Keratinocyte (primary cell): ENCODE results near the gene TTF1. TPM values are rescaled to one million over a fixed set of nuclear protein-coding genes. Genes with fewer than 3 reads are reported as not detected.
A peak's percentile ranks its signal among the peaks of the same experiment; 100 is the strongest.

Experiments used
- DNase-seq: peaks from one replicate; pipeline ENCODE4 v3.0.0-alpha.2; 2011; ENCODE audit warnings: low read depth, missing footprints, low spot score
- FAIRE-seq: peaks from 2 replicates; lab custom pipeline; 2011; peaks lifted over from hg19 to GRCh38; lab: Jason Lieb, UNC
- H2AFZ ChIP-seq: 2 replicates; pipeline ENCODE4 v1.6.0; 2012; ENCODE audit warnings: low read length, control low read depth, inconsistent platforms; ENCODE audit not compliant: control insufficient read depth
- H3K27ac ChIP-seq: 2 replicates; pipeline ENCODE4 v1.5.1; 2011; ENCODE audit warnings: low read length; ENCODE audit not compliant: control insufficient read depth, insufficient read depth
- H3K27me3 ChIP-seq: 3 replicates; pipeline ENCODE4 v1.6.0; 2011; ENCODE audit warnings: low read length; ENCODE audit not compliant: control insufficient read depth, insufficient read depth; ENCODE audit errors: extremely low read depth
- H3K36me3 ChIP-seq, 2 experiments: 2 replicates in 1 of 2; 3 replicates in 1 of 2; pipeline ENCODE4 v1.5.1; 2011; ENCODE audit warnings: low read length in 2 of 2, mild to moderate bottlenecking in 1 of 2; ENCODE audit not compliant: control insufficient read depth in 2 of 2, insufficient read depth in 2 of 2; ENCODE audit errors: extremely low read depth in 1 of 2
- H3K4me1 ChIP-seq: 3 replicates; pipeline ENCODE4 v1.5.1; 2011; ENCODE audit warnings: low read length; ENCODE audit not compliant: control insufficient read depth, insufficient read depth; ENCODE audit errors: extremely low read depth
- H3K4me2 ChIP-seq: 3 replicates; pipeline ENCODE4 v1.6.0; 2011; ENCODE audit warnings: low read depth, low read length; ENCODE audit not compliant: control insufficient read depth, insufficient read depth; ENCODE audit errors: extremely low read depth
- H3K4me3 ChIP-seq, 3 experiments: fragments of 200-600 bp in 1 of 3; sonication (generic) in 1 of 3; 2 replicates in 2 of 3; 3 replicates in 1 of 3; pipeline ENCODE4 v1.5.1; 2011 to 2016; ENCODE audit warnings: low read length in 3 of 3, mild to moderate bottlenecking in 3 of 3, control low read depth in 2 of 3, inconsistent platforms in 1 of 3, low read depth in 1 of 3, mixed read lengths in 1 of 3, mixed run types in 1 of 3, moderate library complexity in 1 of 3; ENCODE audit not compliant: control insufficient read depth in 2 of 3, insufficient read depth in 2 of 3; ENCODE audit errors: extremely low read depth in 1 of 3
- H3K79me2 ChIP-seq: 2 replicates; pipeline ENCODE4 v1.6.0; 2012; ENCODE audit warnings: low read length; ENCODE audit not compliant: control insufficient read depth, insufficient read depth
- H3K9ac ChIP-seq: 3 replicates; pipeline ENCODE4 v1.6.0; 2011; ENCODE audit warnings: low read length; ENCODE audit not compliant: control insufficient read depth, insufficient read depth; ENCODE audit errors: extremely low read depth
- H3K9me1 ChIP-seq: 3 replicates; pipeline ENCODE4 v1.6.0; 2011; ENCODE audit warnings: low read length; ENCODE audit not compliant: control insufficient read depth, insufficient read depth; ENCODE audit errors: extremely low read depth
- H3K9me3 ChIP-seq: 2 replicates; pipeline ENCODE4 v1.5.1; 2012; ENCODE audit warnings: low read depth, low read length; ENCODE audit not compliant: control insufficient read depth
- H4K20me1 ChIP-seq: 3 replicates; pipeline ENCODE4 v1.6.0; 2011; ENCODE audit warnings: low read length; ENCODE audit not compliant: control insufficient read depth, insufficient read depth; ENCODE audit errors: extremely low read depth
- EZH2 ChIP-seq: IDR thresholded peaks from one replicate; pipeline ENCODE4 v1.6.1; 2012; ENCODE audit warnings: inconsistent platforms, mild to moderate bottlenecking, low read length, moderate library complexity
- dilution Hi-C: fragments of 300-500 bp; cut with MboI; formaldehyde crosslinking; loops from one replicate; pipeline ENCODE4 v1.7.0; 2020; ENCODE audit warnings: low sequenced_read_pairs; ENCODE audit not compliant: extremely low pct_ligation_motif_present
- polyA plus RNA-seq, 5 experiments: library from polyadenylated mRNA; depleted of rRNA in 3 of 5; stranded (reverse) in 3 of 5; stranded (forward) in 1 of 5; unstranded in 1 of 5; fragments of >200 nt; gene quantifications; 1 replicate in 1 of 5; 2 replicates in 3 of 5; 3 replicates in 1 of 5; pipeline versions ENCODE4 v1.2.1 to v1.2.3, GENCODE V29; 2011 to 2012; ENCODE audit warnings: missing spikeins in 2 of 5, low read depth in 1 of 5, low replicate concordance in 1 of 5
- TF ChIP-seq, protein P1 (sequence below), 3 experiments: IDR thresholded peaks in 1 of 3; conservative IDR thresholded peaks in 1 of 3; optimal IDR thresholded peaks in 1 of 3; 2 replicates in 2 of 3; 3 replicates in 1 of 3; pipeline versions ENCODE3 to v1.5.1; 2011; ENCODE audit warnings: low read length in 3 of 3, mild to moderate bottlenecking in 3 of 3, moderate library complexity in 2 of 3, control low read depth in 1 of 3, inconsistent platforms in 1 of 3; ENCODE audit not compliant: insufficient read depth in 2 of 3; ENCODE audit errors: extremely low read depth in 1 of 3

The TTF1 gene
- polyA plus RNA-seq, 1 donor (not counting 4 experiments of a cell fraction or from before 2014, with no cell fraction given), result 7.2 TPM

DNA sequence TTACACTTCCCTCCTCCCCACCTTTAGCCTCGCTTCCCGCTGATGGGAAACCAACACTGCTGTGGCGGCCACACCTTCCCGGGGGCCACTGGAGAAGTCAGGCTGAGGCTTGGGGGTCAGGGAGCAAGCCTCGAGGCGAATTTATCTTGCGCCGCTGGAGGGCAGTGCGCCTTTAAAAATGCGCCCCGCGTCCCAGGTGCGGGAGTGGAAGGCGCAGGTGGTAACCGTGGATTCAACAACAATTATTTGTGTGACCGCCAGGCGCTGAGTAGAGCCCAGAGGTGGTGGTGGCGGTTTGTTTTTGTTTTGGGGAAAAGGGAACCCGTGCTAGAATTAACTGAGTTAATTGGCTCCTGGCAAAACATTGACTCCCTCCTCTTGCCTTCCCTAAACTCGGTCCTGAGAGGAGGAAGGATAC is 4.5 kb upstream of the TTF1 start:
- Histone ChIP-seq H3K79me2 (no peaks in the 10 kb centered on the region), H4K20me1 (no peaks in the 10 kb centered on the region), H3K4me2 (peak overlapping the region; percentile 81), H3K27ac (no peak overlapping the region), H3K9me3 (no peaks in the 10 kb centered on the region), H3K36me3 (no peaks in the 10 kb centered on the region), H3K9me1 (no peaks in the 10 kb centered on the region), H3K9ac (no peak overlapping the region), H3K4me3 (peak overlapping the region in 2 of 3 experiments; percentile 20 to 62), H2AFZ (no peak overlapping the region), H3K4me1 (peaks cover 17% of the 10 kb centered on the region), H3K27me3 (peaks cover 44% of the 10 kb centered on the region)
- TF ChIP-seq, protein P1, sequence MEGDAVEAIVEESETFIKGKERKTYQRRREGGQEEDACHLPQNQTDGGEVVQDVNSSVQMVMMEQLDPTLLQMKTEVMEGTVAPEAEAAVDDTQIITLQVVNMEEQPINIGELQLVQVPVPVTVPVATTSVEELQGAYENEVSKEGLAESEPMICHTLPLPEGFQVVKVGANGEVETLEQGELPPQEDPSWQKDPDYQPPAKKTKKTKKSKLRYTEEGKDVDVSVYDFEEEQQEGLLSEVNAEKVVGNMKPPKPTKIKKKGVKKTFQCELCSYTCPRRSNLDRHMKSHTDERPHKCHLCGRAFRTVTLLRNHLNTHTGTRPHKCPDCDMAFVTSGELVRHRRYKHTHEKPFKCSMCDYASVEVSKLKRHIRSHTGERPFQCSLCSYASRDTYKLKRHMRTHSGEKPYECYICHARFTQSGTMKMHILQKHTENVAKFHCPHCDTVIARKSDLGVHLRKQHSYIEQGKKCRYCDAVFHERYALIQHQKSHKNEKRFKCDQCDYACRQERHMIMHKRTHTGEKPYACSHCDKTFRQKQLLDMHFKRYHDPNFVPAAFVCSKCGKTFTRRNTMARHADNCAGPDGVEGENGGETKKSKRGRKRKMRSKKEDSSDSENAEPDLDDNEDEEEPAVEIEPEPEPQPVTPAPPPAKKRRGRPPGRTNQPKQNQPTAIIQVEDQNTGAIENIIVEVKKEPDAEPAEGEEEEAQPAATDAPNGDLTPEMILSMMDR (optimal IDR thresholded peaks at IDR 0.05 in 1 of 3, IDR thresholded peaks at IDR 0.05 in 1 of 3, conservative IDR thresholded peaks at IDR 0.05 in 1 of 3; ENCODE audit: extremely low read depth in 1 of 3, insufficient read depth in 2 of 3, low read length in 3 of 3), result peak; percentile 54 to 84 (median 58)
- no peak for TF ChIP-seq EZH2
- dilution Hi-C loops, result no loop called here
- FAIRE-seq, result no peak
- DNase-seq, result no peak

- Histone ChIP-seq H3K27ac (no peak overlapping the region), H2AFZ (no peak overlapping the region), H3K79me2 (peaks cover 5% of the 10 kb centered on the region), H3K9ac (no peak overlapping the region), H3K4me3 (peak overlapping the region in 2 of 3 experiments; percentile 20 to 62), H4K20me1 (no peaks in the 10 kb centered on the region), H3K9me3 (no peaks in the 10 kb centered on the region), H3K36me3 (no peaks in the 10 kb centered on the region), H3K4me1 (peaks cover 20% of the 10 kb centered on the region), H3K27me3 (peaks cover 40% of the 10 kb centered on the region), H3K4me2 (peak overlapping the region; percentile 81), H3K9me1 (no peaks in the 10 kb centered on the region)
- FAIRE-seq (no peak), DNase-seq (no peak)
- TF ChIP-seq EZH2, result peak; percentile 67
- TF ChIP-seq, protein P1 (optimal IDR thresholded peaks at IDR 0.05 in 1 of 3, IDR thresholded peaks at IDR 0.05 in 1 of 3, conservative IDR thresholded peaks at IDR 0.05 in 1 of 3; ENCODE audit: extremely low read depth in 1 of 3, insufficient read depth in 2 of 3, low read length in 3 of 3), result no peak
- dilution Hi-C loops, result no loop called here
These were observed 4.0 kb upstream of the TTF1 start for GRCh38 chr9:132410642-132411041.
